ENCODE data around the gene ABCC4. TPM values are rescaled to one million over a fixed set of nuclear protein-coding genes. Genes with fewer than 3 reads are reported as not detected.
A peak's percentile ranks its signal among the peaks of the same experiment; 100 is the strongest.

ABCC4 gene
- total and polyA plus RNA-seq, 2 donors from 2014 or later = 11.3 to 52.4 TPM

DNA sequence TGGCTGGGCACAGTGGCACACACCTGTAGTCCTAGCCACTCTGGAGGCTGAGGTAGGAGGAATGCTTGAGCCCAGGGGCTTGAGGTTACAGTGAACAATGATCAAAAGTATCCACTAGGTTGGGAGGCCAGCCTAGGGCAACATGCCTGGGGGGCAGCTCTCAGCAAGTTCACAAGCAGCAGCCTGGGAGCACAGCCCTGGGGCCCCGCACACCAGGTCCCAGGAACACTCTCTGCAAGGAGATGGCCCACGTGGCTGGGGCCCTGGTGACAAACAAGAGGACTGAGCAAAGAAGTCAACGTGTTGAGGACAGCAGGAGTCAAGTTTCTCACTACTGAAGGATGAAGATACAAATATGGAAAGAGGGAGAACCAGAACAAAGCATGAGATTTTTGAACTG, 39.3 kb downstream of the ABCC4 start:
- DNase-seq = no peak
- Histone ChIP-seq H3K27me3 (ENCODE audit: control insufficient read depth, insufficient read depth, low read length) (no peaks in the 10 kb centered on the region), H3K4me3 (ENCODE audit: low read length in 3 of 3) (no peak overlapping the region), H3K9me3 (ENCODE audit: control insufficient read depth in 2 of 3, insufficient read depth in 1 of 3, low read length in 3 of 3) (peaks cover 0 to 5% (median 0%) of the 10 kb centered on the region in 3 donors), H3K9ac (ENCODE audit: low read length in 3 of 3) (no peak overlapping the region), H3K36me3 (ENCODE audit: control insufficient read depth in 2 of 3, insufficient read depth in 3 of 3, low read length in 3 of 3) (peaks cover 0 to 6% (median 0%) of the 10 kb centered on the region in 3 donors), H3K4me1 (ENCODE audit: control insufficient read depth in 2 of 3, insufficient read depth in 2 of 3, low read depth in 1 of 3, low read length in 3 of 3) (peaks cover 0 to 13% (median 8%) of the 10 kb centered on the region in 3 donors), H3K27ac (ENCODE audit: low read depth in 2 of 2, low read length in 2 of 2) (no peak overlapping the region)
- FAIRE-seq = no peak
- no peak for TF ChIP-seq CTCF (IDR thresholded peaks at IDR 0.05; ENCODE audit: borderline replicate concordance, extremely low read depth, insufficient read depth)
- intact Hi-C loops (cut with DNase I) = no loop called here

GRCh38 chr13:95260031-95260525, 41.2 kb downstream of the ABCC4 start:
- Histone ChIP-seq H3K9ac (ENCODE audit: low read length in 3 of 3) (no peak overlapping the region), H3K4me1 (ENCODE audit: control insufficient read depth in 2 of 3, insufficient read depth in 2 of 3, low read depth in 1 of 3, low read length in 3 of 3) (peaks cover 0 to 21% (median 8%) of the 10 kb centered on the region in 3 donors), H3K27ac (ENCODE audit: low read depth in 2 of 2, low read length in 2 of 2) (no peak overlapping the region), H3K4me3 (ENCODE audit: low read length in 3 of 3) (no peak overlapping the region), H3K27me3 (ENCODE audit: control insufficient read depth, insufficient read depth, low read length) (no peaks in the 10 kb centered on the region), H3K9me3 (ENCODE audit: control insufficient read depth in 2 of 3, insufficient read depth in 1 of 3, low read length in 3 of 3) (peaks cover 0 to 5% (median 0%) of the 10 kb centered on the region in 3 donors), H3K36me3 (ENCODE audit: control insufficient read depth in 2 of 3, insufficient read depth in 3 of 3, low read length in 3 of 3) (no peaks in the 10 kb centered on the region)
- intact Hi-C loops (cut with DNase I) = no loop called here
- no peak for TF ChIP-seq CTCF (IDR thresholded peaks at IDR 0.05; ENCODE audit: borderline replicate concordance, extremely low read depth, insufficient read depth)
- FAIRE-seq (no peak), DNase-seq (no peak)

DNA sequence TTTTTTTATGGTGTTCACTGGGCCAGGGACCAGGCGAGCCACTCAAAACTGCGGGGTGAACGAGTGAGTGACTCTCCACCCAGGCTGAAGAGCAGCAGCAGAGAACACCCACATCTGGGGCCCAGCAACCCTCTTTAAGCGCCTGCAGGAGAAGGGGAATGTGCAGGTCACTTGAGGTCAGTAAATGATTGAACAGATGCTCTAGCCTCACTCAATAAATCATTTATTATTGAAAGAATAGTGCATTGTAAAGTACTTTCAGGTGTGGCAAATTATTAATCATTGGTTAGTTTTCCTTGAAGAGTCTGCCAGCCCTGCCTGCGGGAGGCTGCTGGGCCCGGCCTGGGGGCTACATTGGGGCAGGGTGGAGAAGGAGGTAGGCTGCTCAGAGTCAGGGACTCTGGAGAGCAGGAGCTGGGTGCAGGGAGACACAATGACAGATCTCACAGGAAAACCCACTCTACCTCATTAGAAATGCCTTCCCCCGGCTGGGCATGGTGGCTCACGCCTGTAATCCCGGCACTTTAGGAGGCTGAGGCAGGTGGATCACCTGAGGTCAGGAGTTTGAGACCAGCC, 42.5 kb downstream of the ABCC4 start:
- Histone ChIP-seq H3K27ac (ENCODE audit: low read depth in 2 of 2, low read length in 2 of 2) (peak overlapping the region in 1 of 2 donors; percentile 65), H3K36me3 (ENCODE audit: control insufficient read depth in 2 of 3, insufficient read depth in 3 of 3, low read length in 3 of 3) (no peaks in the 10 kb centered on the region), H3K4me1 (ENCODE audit: control insufficient read depth in 2 of 3, insufficient read depth in 2 of 3, low read depth in 1 of 3, low read length in 3 of 3) (peaks cover 0 to 21% (median 12%) of the 10 kb centered on the region in 3 donors), H3K4me3 (ENCODE audit: low read length in 3 of 3) (no peak overlapping the region), H3K9me3 (ENCODE audit: control insufficient read depth in 2 of 3, insufficient read depth in 1 of 3, low read length in 3 of 3) (peaks cover 0 to 5% (median 0%) of the 10 kb centered on the region in 3 donors), H3K9ac (ENCODE audit: low read length in 3 of 3) (no peak overlapping the region), H3K27me3 (ENCODE audit: control insufficient read depth, insufficient read depth, low read length) (no peaks in the 10 kb centered on the region)
- no peak for TF ChIP-seq CTCF (IDR thresholded peaks at IDR 0.05; ENCODE audit: borderline replicate concordance, extremely low read depth, insufficient read depth)
- intact Hi-C loops (cut with DNase I) = no loop called here
- no peak for FAIRE-seq
- DNase-seq = peak; percentile 30 to 80 (median 72)

Data from kidney (tissue), 14 donors.